K562 (cell line): Measurements from ENCODE around the gene RRBP1. TPM values are rescaled to one million over a fixed set of nuclear protein-coding genes. Genes with fewer than 3 reads are reported as not detected.

ENCODE experiments used
- CTBP1 ChIP-seq: fragments of 450-650 bp; IDR thresholded peaks from 2 replicates; pipeline ENCODE4 v1.6.1; 2016; ENCODE audit warnings: borderline replicate concordance
- HNRNPL ChIP-seq: fragments of 200-400 bp; formaldehyde crosslinking; IDR thresholded peaks from 2 replicates; pipeline ENCODE4 v1.6.1; 2017; ENCODE audit warnings: low read depth, mild to moderate bottlenecking, low read length
- KLF10 ChIP-seq: fragments of 250-450 bp; sonication (Bioruptor Pico); IDR thresholded peaks from 2 replicates; pipeline ENCODE4 v1.6.1; 2021; ENCODE audit warnings: matching md5 sums
- POLR2A ChIP-seq: fragments of 450-650 bp; conservative IDR thresholded peaks from 2 replicates; pipeline ENCODE4 v1.6.1; 2016
- ZNF318 ChIP-seq, 2 experiments: fragments of 450-650 bp; IDR thresholded peaks; 2 replicates each; pipeline ENCODE4 v1.6.1; 2016; ENCODE audit warnings: mild to moderate bottlenecking in 2 of 2, borderline replicate concordance in 1 of 2, low read depth in 1 of 2, moderate library complexity in 1 of 2
- polyA plus RNA-seq, 8 experiments: library from polyadenylated mRNA; depleted of rRNA in 4 of 8; stranded (reverse) in 5 of 8; unstranded in 3 of 8; fragments of >200 nt; fragmentation: Nextera tagmentation in 2 of 8; fragmentation: Illumina TruSeq in 1 of 8; extraction: Ambion mirVana in 2 of 8; extraction: Trizol in 1 of 8; gene quantifications; 2 replicates each; pipeline versions ENCODE4 v1.2.1 to v1.2.3, GENCODE V29; 2011 to 2014; ENCODE audit warnings: inconsistent platforms in 1 of 8, missing spikeins in 1 of 8
- total RNA-seq, 7 experiments: library from RNA; depleted of rRNA in 6 of 7; stranded (reverse); fragments of >200 nt in 6 of 7; fragmentation: Illumina TruSeq in 2 of 7; extraction: Trizol in 2 of 7; gene quantifications; 2 replicates each; pipeline versions ENCODE4 v1.2.1 to v1.2.3, GENCODE V29; 2011 to 2021; ENCODE audit warnings: low replicate concordance in 1 of 7

Gene RRBP1
- total and polyA plus RNA-seq, 9 of the 15 experiments (the other 6 are each of a cell fraction or from before 2014, with no cell fraction given), result 0.84 to 32.0 (median 17.6) TPM

GRCh38 chr20:17633850-17634500 lies 48.1 kb downstream of the RRBP1 start (continued):
- TF ChIP-seq ZNF318 (IDR thresholded peaks at IDR 0.05; ENCODE audit: borderline replicate concordance in 1 of 2, low read depth in 1 of 2), result no peak
- TF ChIP-seq POLR2A, result no peak
- no peak for TF ChIP-seq HNRNPL
- no peak for TF ChIP-seq CTBP1
- no peak for TF ChIP-seq KLF10 (CRISPR knock-in tag)
